ENCODE results near the gene TRIM74.
A peak's percentile ranks its signal among the peaks of the same experiment; 100 is the strongest.
"Not testable (repeated sequence)": the region's sequence is repeated elsewhere in the genome, so short reads cannot be mapped to it uniquely, and the experiment has no call there.

Gene TRIM74

GRCh38 chr7:72942956-72943355 is 26.3 kb downstream of the TRIM74 start:
- not testable (repeated sequence) for H2AFZ ChIP-seq (ENCODE audit: low read depth); H3K79me2 ChIP-seq (ENCODE audit: insufficient read depth, low read depth); H3K27ac ChIP-seq; H3K4me1 ChIP-seq (ENCODE audit: low read depth, poor library complexity, severe bottlenecking); H3K36me3 ChIP-seq (ENCODE audit: insufficient read depth); H3K4me3 ChIP-seq (IDR thresholded peaks at IDR 0.05; ENCODE audit: insufficient read depth, low read depth, low read length); H3K9ac ChIP-seq; H3K4me2 ChIP-seq; H3K27me3 ChIP-seq (ENCODE audit: insufficient read depth, low read depth); H4K20me1 ChIP-seq (ENCODE audit: insufficient read depth)

DNA sequence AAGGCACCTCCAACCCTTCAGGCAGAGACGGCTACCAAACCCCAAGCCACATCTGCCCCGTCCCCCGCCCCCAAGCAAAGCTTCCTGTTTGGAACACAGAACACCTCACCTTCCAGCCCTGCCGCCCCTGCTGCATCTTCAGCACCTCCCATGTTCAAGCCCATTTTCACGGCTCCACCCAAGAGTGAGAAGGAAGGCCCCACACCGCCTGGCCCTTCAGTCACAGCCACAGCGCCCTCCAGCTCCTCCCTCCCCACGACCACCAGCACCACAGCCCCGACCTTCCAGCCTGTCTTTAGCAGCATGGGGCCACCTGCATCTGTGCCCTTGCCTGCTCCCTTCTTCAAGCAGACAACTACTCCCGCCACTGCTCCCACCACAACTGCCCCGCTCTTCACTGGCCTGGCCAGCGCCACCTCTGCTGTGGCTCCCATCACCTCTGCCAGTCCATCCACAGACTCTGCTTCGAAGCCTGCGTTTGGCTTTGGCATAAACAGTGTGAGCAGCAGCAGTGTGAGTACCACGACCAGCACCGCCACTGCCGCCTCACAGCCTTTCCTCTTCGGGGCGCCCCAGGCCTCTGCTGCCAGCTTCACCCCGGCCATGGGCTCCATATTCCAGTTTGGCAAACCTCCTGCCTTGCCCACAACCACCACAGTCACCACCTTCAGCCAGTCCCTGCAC is 27.1 kb downstream of the TRIM74 start:
- not testable (repeated sequence) for H3K27ac ChIP-seq; H3K36me3 ChIP-seq (ENCODE audit: insufficient read depth); H4K20me1 ChIP-seq (ENCODE audit: insufficient read depth); H3K4me2 ChIP-seq; H2AFZ ChIP-seq (ENCODE audit: low read depth); H3K4me3 ChIP-seq (IDR thresholded peaks at IDR 0.05; ENCODE audit: insufficient read depth, low read depth, low read length); H3K27me3 ChIP-seq (ENCODE audit: insufficient read depth, low read depth); H3K9ac ChIP-seq; H3K4me1 ChIP-seq (ENCODE audit: low read depth, poor library complexity, severe bottlenecking); H3K79me2 ChIP-seq (ENCODE audit: insufficient read depth, low read depth)

DNA sequence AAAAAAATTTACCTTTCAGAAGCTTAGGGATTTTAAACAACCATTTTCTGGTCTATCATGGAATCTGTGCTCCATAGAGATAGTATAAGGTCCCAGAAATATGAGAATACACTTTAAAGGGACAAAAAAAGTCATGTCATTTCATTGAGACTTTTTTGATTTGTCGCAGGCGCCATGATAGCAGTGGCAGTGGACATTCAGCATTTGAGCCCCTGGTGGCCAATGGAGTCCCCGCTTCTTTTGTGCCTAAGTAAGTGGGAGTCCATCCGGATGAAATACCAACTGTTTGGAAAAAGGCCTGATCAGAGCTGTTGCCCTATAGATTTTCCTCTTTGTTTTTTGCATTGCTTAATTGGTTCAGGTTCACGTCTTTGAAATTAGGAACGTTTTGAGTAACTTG is 41.0 kb downstream of the TRIM74 start:
- not testable (repeated sequence) for H4K20me1 ChIP-seq (ENCODE audit: insufficient read depth); H3K27ac ChIP-seq; H3K27me3 ChIP-seq (ENCODE audit: insufficient read depth, low read depth); H3K4me3 ChIP-seq (IDR thresholded peaks at IDR 0.05; ENCODE audit: insufficient read depth, low read depth, low read length); H2AFZ ChIP-seq (ENCODE audit: low read depth); H3K9ac ChIP-seq; H3K4me2 ChIP-seq
- H3K36me3 ChIP-seq (ENCODE audit: insufficient read depth) = peaks cover 11% of the 10 kb centered on the region; the same call in 1 of the 2 replicates
- H3K4me1 ChIP-seq (ENCODE audit: low read depth, poor library complexity, severe bottlenecking) = peaks cover 22% of the 10 kb centered on the region
- peaks cover 27% of the 10 kb centered on the region for H3K79me2 ChIP-seq (ENCODE audit: insufficient read depth, low read depth)

- H3K27ac ChIP-seq; H4K20me1 ChIP-seq (ENCODE audit: insufficient read depth); H3K4me3 ChIP-seq (IDR thresholded peaks at IDR 0.05; ENCODE audit: insufficient read depth, low read depth, low read length); H3K4me2 ChIP-seq; H3K9ac ChIP-seq; H2AFZ ChIP-seq (ENCODE audit: low read depth); H3K27me3 ChIP-seq (ENCODE audit: insufficient read depth, low read depth): not testable (repeated sequence)
- Histone ChIP-seq H3K4me1 (ENCODE audit: low read depth, poor library complexity, severe bottlenecking) (peaks cover 22% of the 10 kb centered on the region), H3K79me2 (ENCODE audit: insufficient read depth, low read depth) (peaks cover 27% of the 10 kb centered on the region), H3K36me3 (ENCODE audit: insufficient read depth) (peaks cover 11% of the 10 kb centered on the region; the same call in 1 of the 2 replicates)
Observed at GRCh38 chr7:72927791-72928190, 41.5 kb downstream of the TRIM74 start.

DNA sequence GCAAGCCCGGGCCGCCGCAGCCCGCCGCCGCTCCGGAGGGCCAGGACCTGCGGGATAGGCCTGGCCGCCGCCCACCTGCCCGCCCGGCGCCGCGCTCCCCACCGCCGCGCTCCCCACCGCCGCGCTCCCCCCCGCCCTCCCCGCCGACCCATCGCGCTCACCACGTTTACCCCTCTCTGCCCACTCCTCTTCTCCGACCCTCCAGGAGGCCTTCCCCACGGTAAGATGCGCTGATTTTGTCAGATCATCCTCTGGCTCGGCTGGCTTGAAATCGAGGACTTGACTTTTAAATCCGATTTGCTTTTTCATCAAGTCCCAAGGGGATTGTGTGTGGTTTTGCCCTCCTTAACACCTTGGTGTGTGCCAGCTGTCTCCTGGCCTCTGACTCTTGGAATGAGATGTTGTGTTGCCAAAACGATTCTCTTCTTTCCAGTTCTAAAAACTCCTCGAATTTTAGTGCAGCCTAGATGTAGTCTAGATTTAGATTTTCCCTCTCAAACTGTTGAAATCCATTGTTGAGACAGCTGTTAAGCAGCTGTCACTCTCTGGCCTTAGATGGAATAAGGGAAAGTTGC is 43.6 kb downstream of the TRIM74 start:
- peaks cover 11% of the 10 kb centered on the region; the same call in 1 of the 2 replicates for H3K36me3 ChIP-seq (ENCODE audit: insufficient read depth)
- H3K9ac ChIP-seq = peak overlapping the region; percentile 89
- H3K4me2 ChIP-seq = peak overlapping the region; percentile 98
- 0 out of 2 replicates have a peak overlapping the region, but pooled peaks have one; percentile 3 for H2AFZ ChIP-seq (ENCODE audit: low read depth)
- H3K4me1 ChIP-seq (ENCODE audit: low read depth, poor library complexity, severe bottlenecking) = peaks cover 22% of the 10 kb centered on the region
- H4K20me1 ChIP-seq (ENCODE audit: insufficient read depth) = 0 out of 2 replicates have a peak, but pooled peaks cover 3% of the 10 kb centered on the region
- peak overlapping the region; percentile 84; the same call in 1 of the 2 replicates for H3K27ac ChIP-seq
- H3K4me3 ChIP-seq (IDR thresholded peaks at IDR 0.05; ENCODE audit: insufficient read depth, low read depth, low read length) = no peak overlapping the region
- H3K79me2 ChIP-seq (ENCODE audit: insufficient read depth, low read depth) = peaks cover 44% of the 10 kb centered on the region
- TF ChIP-seq, protein P1, sequence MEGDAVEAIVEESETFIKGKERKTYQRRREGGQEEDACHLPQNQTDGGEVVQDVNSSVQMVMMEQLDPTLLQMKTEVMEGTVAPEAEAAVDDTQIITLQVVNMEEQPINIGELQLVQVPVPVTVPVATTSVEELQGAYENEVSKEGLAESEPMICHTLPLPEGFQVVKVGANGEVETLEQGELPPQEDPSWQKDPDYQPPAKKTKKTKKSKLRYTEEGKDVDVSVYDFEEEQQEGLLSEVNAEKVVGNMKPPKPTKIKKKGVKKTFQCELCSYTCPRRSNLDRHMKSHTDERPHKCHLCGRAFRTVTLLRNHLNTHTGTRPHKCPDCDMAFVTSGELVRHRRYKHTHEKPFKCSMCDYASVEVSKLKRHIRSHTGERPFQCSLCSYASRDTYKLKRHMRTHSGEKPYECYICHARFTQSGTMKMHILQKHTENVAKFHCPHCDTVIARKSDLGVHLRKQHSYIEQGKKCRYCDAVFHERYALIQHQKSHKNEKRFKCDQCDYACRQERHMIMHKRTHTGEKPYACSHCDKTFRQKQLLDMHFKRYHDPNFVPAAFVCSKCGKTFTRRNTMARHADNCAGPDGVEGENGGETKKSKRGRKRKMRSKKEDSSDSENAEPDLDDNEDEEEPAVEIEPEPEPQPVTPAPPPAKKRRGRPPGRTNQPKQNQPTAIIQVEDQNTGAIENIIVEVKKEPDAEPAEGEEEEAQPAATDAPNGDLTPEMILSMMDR (conservative IDR thresholded peaks at IDR 0.05; ENCODE audit: low read depth, low read length) = no peak
- no peaks in the 10 kb centered on the region for H3K27me3 ChIP-seq (ENCODE audit: insufficient read depth, low read depth)

DNA sequence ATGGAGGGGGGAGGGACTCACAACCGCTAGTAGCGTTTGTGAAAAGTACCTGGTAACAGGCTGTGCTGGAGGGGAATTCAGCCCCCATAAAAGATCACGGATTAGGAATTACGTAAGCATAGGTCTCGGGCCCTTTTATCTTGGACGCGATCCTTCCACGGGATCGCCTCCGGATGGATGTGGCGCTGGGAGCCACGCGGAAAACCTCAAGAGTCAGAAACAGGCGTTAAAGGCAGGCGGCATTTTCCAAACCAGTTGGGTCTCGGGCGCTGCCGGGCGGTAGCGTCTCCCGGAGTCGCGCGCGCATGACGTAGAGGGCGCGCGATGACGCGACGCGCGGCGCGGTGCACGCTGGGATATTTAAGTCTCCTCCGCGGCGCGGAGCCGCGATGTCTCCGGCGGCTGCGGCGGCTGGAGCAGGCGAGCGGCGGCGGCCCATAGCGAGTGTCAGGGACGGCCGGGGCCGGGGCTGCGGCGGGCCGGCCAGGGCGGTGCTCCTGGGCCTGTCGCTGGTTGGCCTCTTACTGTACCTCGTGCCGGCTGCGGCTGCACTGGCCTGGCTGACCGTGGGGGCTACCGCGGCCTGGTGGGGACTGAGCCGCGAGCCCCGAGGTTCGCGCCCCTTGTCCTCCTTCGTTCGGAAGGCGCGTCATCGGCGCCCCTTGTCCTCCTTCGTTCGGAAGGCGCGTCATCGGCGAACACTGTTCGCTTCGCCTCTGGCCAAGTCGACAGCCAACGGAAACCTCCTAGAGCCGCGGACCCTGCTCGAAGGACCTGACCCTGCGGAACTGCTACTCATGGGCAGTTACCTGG is 44.3 kb downstream of the TRIM74 start, which contains the start of gene POM121:
POM121 (plus strand) TSS at position 363 of the 813 bp plus-strand sequence; CDS start at position 390, 27 bp downstream.
- Histone ChIP-seq H4K20me1 (ENCODE audit: insufficient read depth) (0 out of 2 replicates have a peak, but pooled peaks cover 3% of the 10 kb centered on the region), H3K27ac (peak within 1 kb of the TSS; percentile 84), H3K9ac (peak within 1 kb of the TSS; percentile 89), H3K4me2 (peak within 1 kb of the TSS; percentile 98), H3K27me3 (ENCODE audit: insufficient read depth, low read depth) (no peaks in the 10 kb centered on the region), H2AFZ (ENCODE audit: low read depth) (peak within 1 kb of the TSS; percentile 60), H3K4me3 (IDR thresholded peaks at IDR 0.05; ENCODE audit: insufficient read depth, low read depth, low read length) (no peak within 1 kb of the TSS), H3K4me1 (ENCODE audit: low read depth, poor library complexity, severe bottlenecking) (peaks cover 22% of the 10 kb centered on the region), H3K36me3 (ENCODE audit: insufficient read depth) (peaks cover 8% of the 10 kb centered on the region; the same call in 1 of the 2 replicates), H3K79me2 (ENCODE audit: insufficient read depth, low read depth) (peaks cover 44% of the 10 kb centered on the region)
- TF ChIP-seq, protein P1 (conservative IDR thresholded peaks at IDR 0.05; ENCODE audit: low read depth, low read length) = no peak

Measured in KMS-11 (cell line).